SU-DHL-6 (cell line): ENCODE measurements around the gene EIF6.

Experiments used
- H2AFZ ChIP-seq: fragments of 200-600 bp; sonication (generic); 2 replicates; pipeline ENCODE4 v1.6.1; 2014; ENCODE audit warnings: low read depth, mild to moderate bottlenecking, moderate library complexity, mixed read lengths, antibody characterized with exemption, low read length; ENCODE audit not compliant: severe bottlenecking
- H3F3A ChIP-seq: fragments of 200-600 bp; shearing (Covaris generic); 2 replicates; pipeline ENCODE4 v1.6.0; 2016; ENCODE audit warnings: antibody characterized with exemption, mild to moderate bottlenecking; ENCODE audit not compliant: insufficient read depth
- H3K27ac ChIP-seq: fragments of 200-600 bp; sonication (generic); 2 replicates; pipeline ENCODE4 v1.5.1; 2016; ENCODE audit warnings: low read depth, mild to moderate bottlenecking, low read length, moderate library complexity, mixed read lengths
- H3K27me3 ChIP-seq: fragments of 200-600 bp; sonication (generic), shearing (Covaris generic); 2 replicates; pipeline ENCODE4 v1.6.0; 2014; ENCODE audit warnings: mild to moderate bottlenecking, low read length
- H3K36me3 ChIP-seq: fragments of 200-600 bp; sonication (generic); 2 replicates; pipeline ENCODE4 v1.6.1; 2014; ENCODE audit warnings: mild to moderate bottlenecking, low read length, mixed read lengths
- H3K4me2 ChIP-seq: fragments of 300-600, 200-600 bp; shearing (Covaris generic), sonication (generic); 2 replicates; pipeline ENCODE4 v1.6.0; 2014; ENCODE audit warnings: low read length, low read depth, mild to moderate bottlenecking; ENCODE audit not compliant: poor library complexity, severe bottlenecking
- H3K4me3 ChIP-seq: fragments of 200-600 bp; sonication (generic); 2 replicates; pipeline ENCODE4 v1.5.1; 2014; ENCODE audit warnings: antibody characterized with exemption, low read length, mild to moderate bottlenecking, mixed read lengths; ENCODE audit not compliant: insufficient read depth, poor library complexity, severe bottlenecking
- H3K79me2 ChIP-seq: fragments of 200-600 bp; sonication (generic); 2 replicates; pipeline ENCODE4 v1.6.1; 2014; ENCODE audit warnings: mild to moderate bottlenecking, low read length, moderate library complexity; ENCODE audit not compliant: insufficient read depth
- H3K9ac ChIP-seq: fragments of 200-600 bp; sonication (generic); 2 replicates; pipeline ENCODE4 v1.7.0; 2014; ENCODE audit warnings: mild to moderate bottlenecking, low read length
- H3K9me2 ChIP-seq: fragments of 200-600 bp; sonication (generic); replicated peaks from 2 replicates; pipeline ENCODE4 v1.6.1; 2014; ENCODE audit warnings: low read length; ENCODE audit not compliant: insufficient read depth
- H3K9me3 ChIP-seq: fragments of 200-600 bp; sonication (generic); 2 replicates; pipeline ENCODE4 v1.6.1; 2014; ENCODE audit warnings: low read length, mixed read lengths; ENCODE audit not compliant: insufficient read depth
- H4K20me1 ChIP-seq: fragments of 200-600 bp; sonication (generic); 2 replicates; pipeline ENCODE4 v1.6.1; 2014; ENCODE audit warnings: low read depth, mild to moderate bottlenecking, antibody characterized with exemption, low read length, moderate library complexity, mixed read lengths
- CTCF ChIP-seq: fragments of 200-600 bp; sonication (generic); IDR thresholded peaks from one replicate; pipeline ENCODE4 v1.5.1; 2017; ENCODE audit warnings: antibody characterized with exemption, mild to moderate bottlenecking, low read length, moderate library complexity; ENCODE audit not compliant: insufficient read depth, poor library complexity, severe bottlenecking
- EZH2phosphoT487 ChIP-seq: fragments of 200-600 bp; sonication (generic), shearing (Covaris generic); conservative IDR thresholded peaks from 2 replicates; pipeline ENCODE4 v1.6.1; 2018; ENCODE audit warnings: mild to moderate bottlenecking, antibody characterized with exemption, low read length, moderate library complexity, mixed read lengths

The EIF6 gene

GRCh38 chr20:35252037-35252461 is 32.5 kb downstream of the EIF6 start:
- Histone ChIP-seq H3K9me2 (no peaks in the 10 kb centered on the region), H3K9ac (no peak overlapping the region), H3K27ac (no peak overlapping the region), H2AFZ (no peak overlapping the region), H4K20me1 (no peaks in the 10 kb centered on the region), H3K79me2 (no peaks in the 10 kb centered on the region), H3K4me3 (no peak overlapping the region), H3F3A (no peaks in the 10 kb centered on the region), H3K9me3 (no peaks in the 10 kb centered on the region), H3K4me2 (no peak overlapping the region), H3K36me3 (no peaks in the 10 kb centered on the region), H3K27me3 (no peaks in the 10 kb centered on the region)
- TF ChIP-seq CTCF (no peak), EZH2phosphoT487 (no peak)

DNA sequence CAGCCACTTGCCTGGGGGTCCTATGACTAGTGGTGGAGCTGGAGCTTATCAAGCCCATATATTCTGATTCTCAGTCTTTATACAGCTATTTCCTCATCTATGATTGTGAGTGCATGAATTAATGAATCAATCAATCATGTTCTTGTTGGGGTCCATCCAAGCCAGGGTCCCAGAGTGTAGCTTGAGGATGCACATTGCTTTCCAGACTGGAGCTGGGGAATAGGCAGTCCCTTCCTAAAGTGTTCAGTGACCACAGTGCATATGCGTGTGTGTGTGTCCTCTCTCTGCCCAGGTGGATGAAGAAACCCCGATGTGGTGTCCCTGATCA is 33.0 kb downstream of the EIF6 start:
- Histone ChIP-seq H3F3A (no peaks in the 10 kb centered on the region), H3K4me3 (no peak overlapping the region), H3K9me3 (no peaks in the 10 kb centered on the region), H3K79me2 (no peaks in the 10 kb centered on the region), H2AFZ (no peak overlapping the region), H3K36me3 (no peaks in the 10 kb centered on the region), H4K20me1 (no peaks in the 10 kb centered on the region), H3K27me3 (no peaks in the 10 kb centered on the region), H3K9me2 (no peaks in the 10 kb centered on the region), H3K9ac (no peak overlapping the region), H3K27ac (no peak overlapping the region), H3K4me2 (no peak overlapping the region)
- no peak for TF ChIP-seq CTCF
- TF ChIP-seq EZH2phosphoT487 = no peak

DNA sequence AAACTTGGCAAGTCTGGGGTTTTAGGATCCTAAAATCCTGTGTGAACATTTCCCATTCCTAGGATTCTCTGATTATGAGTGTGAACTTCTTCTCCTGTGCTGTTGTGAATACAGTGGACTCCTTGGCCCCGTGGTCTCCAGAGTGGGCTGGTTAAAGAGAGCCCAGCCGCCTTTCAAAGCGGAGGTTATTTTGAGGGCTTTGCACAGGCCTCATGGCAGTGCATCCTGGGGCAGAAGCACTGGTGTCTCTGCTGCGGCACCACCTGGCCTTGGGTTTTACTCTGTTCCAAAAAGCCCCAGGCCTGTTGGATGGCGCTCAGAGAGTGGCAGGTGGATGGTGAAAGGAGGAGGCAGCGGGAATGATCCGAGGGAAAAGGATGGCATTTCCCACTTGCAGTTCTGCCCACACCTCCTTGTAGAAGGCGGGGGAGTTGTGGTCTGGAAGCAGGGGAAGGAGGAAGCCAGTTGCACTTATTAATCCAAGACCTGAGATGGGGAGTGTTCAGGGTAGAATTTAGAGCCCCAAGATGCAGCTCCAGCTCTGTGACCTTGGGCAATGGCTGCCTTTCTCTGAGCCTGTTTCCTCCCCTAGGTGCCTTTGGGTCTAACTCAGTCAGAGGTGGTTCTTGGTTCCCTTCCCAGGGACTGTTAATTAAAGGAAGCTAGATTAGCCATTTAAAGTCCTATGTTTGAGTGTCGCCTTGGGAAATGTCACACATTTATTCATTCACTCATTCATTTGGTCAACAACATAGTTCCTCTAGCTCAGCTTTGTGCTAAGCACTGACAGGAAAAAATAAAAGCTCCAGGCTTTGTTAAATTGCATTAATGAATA is 35.7 kb downstream of the EIF6 start:
- no peaks in the 10 kb centered on the region for H3K9me3 ChIP-seq

More for the DNA sequence above, 35.7 kb downstream of the EIF6 start:
- H3K79me2 ChIP-seq = no peaks in the 10 kb centered on the region
- H4K20me1 ChIP-seq = no peaks in the 10 kb centered on the region
- H2AFZ ChIP-seq = no peak overlapping the region
- H3K9ac ChIP-seq = no peak overlapping the region
- no peaks in the 10 kb centered on the region for H3K36me3 ChIP-seq
- TF ChIP-seq CTCF = no peak
- no peak overlapping the region for H3K27ac ChIP-seq
- no peak overlapping the region for H3K4me2 ChIP-seq
- H3K9me2 ChIP-seq = no peaks in the 10 kb centered on the region
- no peaks in the 10 kb centered on the region for H3K27me3 ChIP-seq
- no peaks in the 10 kb centered on the region for H3F3A ChIP-seq
- no peak overlapping the region for H3K4me3 ChIP-seq
